ENCODE measurements around the gene FEZ2.

FEZ2 gene

GRCh38 chr2:36525245-36525644 lies 72.7 kb downstream of the FEZ2 start:
- H3K9me2 ChIP-seq (replicated peaks; ENCODE audit: control insufficient read depth, low read length) = no peaks in the 10 kb centered on the region
- H4K20me1 ChIP-seq (ENCODE audit: control insufficient read depth, insufficient read depth, low read depth, low read length) = no peaks in the 10 kb centered on the region
- H3K4me2 ChIP-seq (ENCODE audit: low read length) = no peak overlapping the region
- no peak overlapping the region for H3K27ac ChIP-seq (ENCODE audit: low read depth, low read length)
- no peaks in the 10 kb centered on the region for H3K9me3 ChIP-seq (ENCODE audit: control insufficient read depth, insufficient read depth, low read length)
- TF ChIP-seq CTCF (IDR thresholded peaks at IDR 0.05; ENCODE audit: low read depth, low read length, poor library complexity, severe bottlenecking) (no peak), EZH2phosphoT487 (IDR thresholded peaks at IDR 0.05; ENCODE audit: borderline replicate concordance, low read length) (no peak)
- H3F3A ChIP-seq (ENCODE audit: control insufficient read depth, insufficient read depth) = no peaks in the 10 kb centered on the region
- H3K79me2 ChIP-seq (ENCODE audit: control insufficient read depth, low read length) = no peaks in the 10 kb centered on the region
- peaks cover 54% of the 10 kb centered on the region for H3K36me3 ChIP-seq (ENCODE audit: control insufficient read depth, low read length)
- no peaks in the 10 kb centered on the region for H3K27me3 ChIP-seq (ENCODE audit: control insufficient read depth, low read length)
- H3K4me3 ChIP-seq (ENCODE audit: low read length) = no peak overlapping the region
- no peaks in the 10 kb centered on the region for H3K4me1 ChIP-seq (ENCODE audit: control insufficient read depth, low read length)

- Histone ChIP-seq H3K36me3 (ENCODE audit: control insufficient read depth, low read length) (peaks cover 67% of the 10 kb centered on the region), H3K79me2 (ENCODE audit: control insufficient read depth, low read length) (no peaks in the 10 kb centered on the region)
These were observed 74.8 kb downstream of the FEZ2 start for GRCh38 chr2:36523153-36523552.

GRCh38 chr2:36520431-36520830 lies 77.5 kb downstream of the FEZ2 start:
- no peak overlapping the region for H3K4me2 ChIP-seq (ENCODE audit: low read length)
- H3K27me3 ChIP-seq (ENCODE audit: control insufficient read depth, low read length) = no peaks in the 10 kb centered on the region
- H3K79me2 ChIP-seq (ENCODE audit: control insufficient read depth, low read length) = no peaks in the 10 kb centered on the region
- TF ChIP-seq CTCF (IDR thresholded peaks at IDR 0.05; ENCODE audit: low read depth, low read length, poor library complexity, severe bottlenecking) = no peak
- TF ChIP-seq EZH2phosphoT487 (IDR thresholded peaks at IDR 0.05; ENCODE audit: borderline replicate concordance, low read length) = no peak
- H3K9me3 ChIP-seq (ENCODE audit: control insufficient read depth, insufficient read depth, low read length) = no peaks in the 10 kb centered on the region
- no peaks in the 10 kb centered on the region for H3K9me2 ChIP-seq (replicated peaks; ENCODE audit: control insufficient read depth, low read length)
- H3K27ac ChIP-seq (ENCODE audit: low read depth, low read length) = no peak overlapping the region
- H3K4me1 ChIP-seq (ENCODE audit: control insufficient read depth, low read length) = no peaks in the 10 kb centered on the region
- H3F3A ChIP-seq (ENCODE audit: control insufficient read depth, insufficient read depth) = no peaks in the 10 kb centered on the region
- peaks cover 78% of the 10 kb centered on the region for H3K36me3 ChIP-seq (ENCODE audit: control insufficient read depth, low read length)
- H3K4me3 ChIP-seq (ENCODE audit: low read length) = no peak overlapping the region
- no peaks in the 10 kb centered on the region for H4K20me1 ChIP-seq (ENCODE audit: control insufficient read depth, insufficient read depth, low read depth, low read length)

More at GRCh38 chr2:36523153-36523552, 74.8 kb downstream of the FEZ2 start:
- H3K4me2 ChIP-seq (ENCODE audit: low read length) = no peak overlapping the region
- no peaks in the 10 kb centered on the region for H3F3A ChIP-seq (ENCODE audit: control insufficient read depth, insufficient read depth)
- no peaks in the 10 kb centered on the region for H3K4me1 ChIP-seq (ENCODE audit: control insufficient read depth, low read length)
- H3K27ac ChIP-seq (ENCODE audit: low read depth, low read length) = no peak overlapping the region
- no peaks in the 10 kb centered on the region for H3K9me3 ChIP-seq (ENCODE audit: control insufficient read depth, insufficient read depth, low read length)
- no peaks in the 10 kb centered on the region for H3K27me3 ChIP-seq (ENCODE audit: control insufficient read depth, low read length)
- H3K9me2 ChIP-seq (replicated peaks; ENCODE audit: control insufficient read depth, low read length) = no peaks in the 10 kb centered on the region
- TF ChIP-seq CTCF (IDR thresholded peaks at IDR 0.05; ENCODE audit: low read depth, low read length, poor library complexity, severe bottlenecking) (no peak), EZH2phosphoT487 (IDR thresholded peaks at IDR 0.05; ENCODE audit: borderline replicate concordance, low read length) (no peak)
- H4K20me1 ChIP-seq (ENCODE audit: control insufficient read depth, insufficient read depth, low read depth, low read length) = no peaks in the 10 kb centered on the region
- H3K4me3 ChIP-seq (ENCODE audit: low read length) = no peak overlapping the region
